ENCODE data around the gene ZNF24. TPM values are rescaled to one million over a fixed set of nuclear protein-coding genes. Genes with fewer than 3 reads are reported as not detected.

Gene ZNF24
- total and polyA plus RNA-seq, 11 donors, result 11.5 to 53.3 (median 45.1) TPM

GRCh38 chr18:35386600-35387100 lies 42.4 kb upstream of the ZNF24 start:
- DNase-seq, result peak; percentile 57 to 69 (median 61)
- Histone ChIP-seq H3K4me3 (no peak overlapping the region), H3K27me3 (peaks cover 0 to 3% (median 0%) of the 10 kb centered on the region in 9 donors), H3K9me3 (peaks cover 0 to 6% (median 0%) of the 10 kb centered on the region in 12 donors), H3K27ac (peak overlapping the region in 1 of 12 donors; percentile 16), H3K4me1 (peaks cover 0 to 5% (median 0%) of the 10 kb centered on the region in 12 donors), H3K36me3 (no peaks in the 10 kb centered on the region)
- intact Hi-C loops (cut with DNase I), result loop anchor here in 6 of 10 donors (5.0 to 10.0 kb wide), 6 partner anchors 198 to 898 kb away; partner anchors contain the start of gene GALNT1 (in 1 of the 6)
- peak in 3 of 4 donors; percentile 66 to 81 (median 69) for ATAC-seq
- TF ChIP-seq POLR2A (IDR thresholded peaks at IDR 0.05), result no peak
- TF ChIP-seq CTCF (IDR thresholded peaks at IDR 0.05), result peak; percentile 86 to 99 (median 92)
- 16 to 30% (median 20%) methylated on average over 7 of the region's 7 CpGs for WGBS, 4 donors

- Histone ChIP-seq H3K27me3 (peaks cover 0 to 3% (median 0%) of the 10 kb centered on the region in 9 donors), H3K27ac (no peak overlapping the region), H3K4me3 (no peak overlapping the region), H3K36me3 (no peaks in the 10 kb centered on the region), H3K9me3 (peaks cover 0 to 6% (median 0%) of the 10 kb centered on the region in 12 donors), H3K4me1 (peaks cover 0 to 5% (median 0%) of the 10 kb centered on the region in 12 donors)
- intact Hi-C loops (cut with DNase I), result loop anchor here in 5 of 10 donors (10.0 kb wide), 4 partner anchors 202 to 902 kb away; partner anchors contain the start of gene GALNT1 (in 1 of the 5)
- 80 to 89% (median 83%) methylated on average over 2 of the region's 2 CpGs for WGBS, 4 donors
- ATAC-seq (no peak), DNase-seq (no peak)
- no peak for TF ChIP-seq POLR2A (IDR thresholded peaks at IDR 0.05)
- TF ChIP-seq CTCF (IDR thresholded peaks at IDR 0.05), result no peak
Observed at GRCh38 chr18:35383136-35383535, 38.9 kb upstream of the ZNF24 start.

DNA sequence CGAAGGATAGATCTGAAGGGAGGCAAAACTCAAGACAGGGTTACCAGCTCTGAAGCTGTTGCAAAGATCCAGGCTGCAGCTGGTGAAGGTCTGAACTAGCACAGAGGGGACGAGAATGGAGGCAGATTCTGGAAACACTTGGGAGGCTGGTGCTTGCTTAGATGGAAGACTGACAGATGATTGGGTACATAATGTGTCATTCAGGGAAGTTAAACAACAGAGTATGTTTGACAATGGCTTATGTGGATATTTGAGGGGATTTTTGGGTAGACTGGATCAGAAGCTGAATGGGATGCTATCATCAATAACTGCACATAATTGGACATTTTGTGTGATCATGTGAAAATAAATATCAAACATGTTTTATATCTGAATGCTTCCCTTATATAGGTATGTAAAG lies 35.2 kb upstream of the ZNF24 start:
- no peak for ATAC-seq
- no peaks in the 10 kb centered on the region for H3K36me3 ChIP-seq
- no peak overlapping the region for H3K27ac ChIP-seq

More for the DNA sequence above, 35.2 kb upstream of the ZNF24 start:
- Histone ChIP-seq H3K4me3 (no peak overlapping the region), H3K27me3 (peaks cover 0 to 3% (median 0%) of the 10 kb centered on the region in 9 donors), H3K4me1 (peaks cover 0 to 12% (median 0%) of the 10 kb centered on the region in 12 donors), H3K9me3 (peaks cover 0 to 6% (median 0%) of the 10 kb centered on the region in 12 donors)
- 80 to 84% (median 82%) methylated on average over 2 of the region's 2 CpGs for WGBS, 4 donors
- intact Hi-C loops (cut with DNase I), result loop anchor here in 1 of 10 donors (10.0 kb wide), 1 partner anchor 65 kb away; no protein-coding TSS in a partner anchor
- DNase-seq, result no peak
- TF ChIP-seq CTCF (IDR thresholded peaks at IDR 0.05) (no peak), POLR2A (IDR thresholded peaks at IDR 0.05) (no peak)
